Cortex of kidney (tissue), 1 donor: ENCODE results near the gene KCNQ4.

Source experiments
- DNase-seq: peaks from one replicate; lab custom pipeline; 2025; lab: John Stamatoyannopoulos, UW

KCNQ4 gene

DNA sequence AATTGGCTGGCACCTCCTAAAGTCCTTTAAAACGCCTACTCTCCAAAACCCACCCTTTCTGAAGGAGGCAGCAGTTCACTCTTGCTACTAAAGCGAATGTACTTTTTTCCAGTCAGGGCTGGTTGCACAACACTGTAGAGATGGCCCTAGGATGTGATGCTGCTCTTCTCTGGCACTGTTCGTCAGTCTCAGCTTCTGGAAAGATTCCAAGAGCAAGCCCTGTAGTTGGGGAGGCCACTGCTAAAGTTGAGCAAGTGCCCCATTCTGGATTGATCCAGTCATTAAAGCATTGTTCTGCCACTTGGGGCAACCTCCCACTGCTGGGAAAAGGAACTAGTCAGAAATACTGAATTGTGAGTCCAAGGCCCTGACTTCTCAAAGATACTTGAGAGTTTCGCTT lies 28.5 kb upstream of the KCNQ4 start:
- no peak for DNase-seq

DNA sequence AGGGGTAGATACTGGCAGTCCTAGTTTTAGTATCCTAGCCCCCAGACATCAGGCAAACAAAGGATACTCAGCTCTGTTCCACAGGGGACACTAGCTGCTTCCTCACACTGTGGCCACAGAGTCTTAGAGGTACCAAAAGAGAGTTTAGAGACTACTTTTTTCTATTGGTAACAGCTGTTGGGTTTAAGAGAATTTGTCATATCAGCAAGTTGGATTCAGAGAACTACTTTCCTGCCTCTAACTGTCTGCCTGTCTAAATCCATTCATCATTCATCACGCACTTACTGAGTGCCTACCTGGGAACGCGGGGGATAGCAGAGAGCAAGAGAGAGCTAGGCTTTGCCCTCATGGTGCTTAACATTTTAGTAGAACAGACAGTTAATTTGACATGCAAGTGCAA lies 27.1 kb upstream of the KCNQ4 start:
- DNase-seq, result no peak

DNA sequence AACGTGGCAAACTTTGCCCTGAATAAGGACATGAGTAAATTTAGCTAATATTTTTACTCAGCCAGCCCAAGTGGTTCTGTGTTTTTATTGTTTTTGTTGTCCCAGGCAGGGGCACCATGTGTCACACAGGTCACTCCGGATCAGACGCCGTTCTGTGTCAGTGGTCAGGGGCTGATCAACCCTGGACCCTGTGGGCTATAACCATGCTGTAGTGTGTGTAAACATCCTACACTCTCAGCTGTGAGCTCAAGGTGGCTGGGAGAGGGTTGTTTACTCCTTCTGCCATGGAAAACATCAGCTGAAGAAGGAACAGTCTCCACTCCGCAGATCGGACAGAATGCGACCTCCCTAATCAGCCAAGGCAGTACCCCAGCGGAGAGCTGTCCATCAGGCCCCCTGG lies 26.5 kb upstream of the KCNQ4 start:
- no peak for DNase-seq

DNA sequence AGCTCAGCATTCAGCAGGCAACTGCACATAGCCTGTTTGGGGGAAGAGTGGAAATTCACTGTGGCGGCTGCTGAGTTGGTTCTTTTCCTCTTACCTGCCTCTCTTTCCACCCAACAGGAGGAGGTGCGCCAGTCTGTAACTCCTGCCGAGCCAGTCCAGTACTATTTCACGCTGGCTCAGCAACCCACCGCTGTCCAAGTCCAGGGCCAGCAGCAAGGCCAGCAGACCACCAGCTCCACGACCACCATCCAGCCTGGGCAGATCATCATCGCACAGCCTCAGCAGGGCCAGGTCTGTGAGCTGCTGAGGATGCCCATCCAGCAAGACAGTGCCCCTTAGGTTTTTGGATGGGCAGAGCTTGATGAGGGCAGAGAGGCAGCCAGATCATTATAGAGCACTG lies 25.6 kb upstream of the KCNQ4 start:
- no peak for DNase-seq

DNA sequence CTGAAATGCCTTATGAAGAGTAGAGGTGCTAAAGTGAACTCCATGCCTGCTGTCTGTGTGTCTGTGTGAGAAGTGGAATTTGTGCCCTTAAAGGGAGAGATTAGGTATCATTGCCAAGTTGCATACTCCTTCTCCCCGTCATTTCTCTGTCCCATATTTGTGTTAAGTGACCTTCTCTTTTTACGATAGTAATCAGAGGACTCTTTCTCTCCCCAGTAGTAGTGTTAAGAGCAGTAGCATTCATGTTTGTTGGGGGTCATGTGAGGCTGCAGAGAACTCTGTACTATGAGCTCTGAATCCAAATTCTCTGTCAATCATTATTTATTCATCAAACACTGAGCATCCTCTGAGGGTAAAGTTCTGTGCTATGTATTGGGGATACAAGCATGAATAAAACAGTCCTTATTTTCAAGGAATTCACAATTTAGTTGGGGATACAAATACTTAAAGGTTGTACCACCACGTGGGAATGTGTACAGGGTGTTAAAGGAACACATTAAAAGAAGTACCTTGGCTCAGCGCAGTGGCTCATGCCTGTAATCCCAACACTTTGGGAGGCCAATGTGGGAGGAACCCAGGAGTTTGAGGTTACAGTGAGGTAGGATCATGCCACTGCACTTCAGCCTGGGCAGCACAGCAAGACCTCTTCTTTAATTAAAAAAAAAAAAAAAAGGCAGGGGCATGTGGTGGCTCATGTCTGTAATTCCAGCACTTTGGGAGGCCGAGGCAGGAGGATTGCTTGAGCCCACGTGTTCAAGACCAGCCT lies 24.8 kb upstream of the KCNQ4 start:
- no peak for DNase-seq

DNA sequence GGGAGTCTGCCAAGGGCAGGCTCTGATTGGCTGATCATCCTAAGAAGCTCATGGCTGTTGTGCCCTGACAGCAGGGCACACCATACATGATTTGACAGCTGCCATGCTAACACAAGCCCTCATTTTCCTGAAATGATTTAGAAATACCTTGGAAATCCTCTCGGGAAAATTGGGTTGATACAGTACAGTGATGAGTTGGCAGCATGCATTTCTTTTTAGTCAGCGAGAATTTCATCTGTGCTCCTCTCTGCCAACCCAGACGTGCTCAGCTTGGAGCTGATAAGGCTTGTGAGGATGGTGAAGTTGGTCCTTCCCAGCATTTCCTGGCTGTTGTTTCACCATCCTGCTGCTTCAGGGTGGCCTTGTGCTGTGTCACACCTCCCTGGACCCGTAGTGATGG lies 22.6 kb upstream of the KCNQ4 start:
- no peak for DNase-seq

DNA sequence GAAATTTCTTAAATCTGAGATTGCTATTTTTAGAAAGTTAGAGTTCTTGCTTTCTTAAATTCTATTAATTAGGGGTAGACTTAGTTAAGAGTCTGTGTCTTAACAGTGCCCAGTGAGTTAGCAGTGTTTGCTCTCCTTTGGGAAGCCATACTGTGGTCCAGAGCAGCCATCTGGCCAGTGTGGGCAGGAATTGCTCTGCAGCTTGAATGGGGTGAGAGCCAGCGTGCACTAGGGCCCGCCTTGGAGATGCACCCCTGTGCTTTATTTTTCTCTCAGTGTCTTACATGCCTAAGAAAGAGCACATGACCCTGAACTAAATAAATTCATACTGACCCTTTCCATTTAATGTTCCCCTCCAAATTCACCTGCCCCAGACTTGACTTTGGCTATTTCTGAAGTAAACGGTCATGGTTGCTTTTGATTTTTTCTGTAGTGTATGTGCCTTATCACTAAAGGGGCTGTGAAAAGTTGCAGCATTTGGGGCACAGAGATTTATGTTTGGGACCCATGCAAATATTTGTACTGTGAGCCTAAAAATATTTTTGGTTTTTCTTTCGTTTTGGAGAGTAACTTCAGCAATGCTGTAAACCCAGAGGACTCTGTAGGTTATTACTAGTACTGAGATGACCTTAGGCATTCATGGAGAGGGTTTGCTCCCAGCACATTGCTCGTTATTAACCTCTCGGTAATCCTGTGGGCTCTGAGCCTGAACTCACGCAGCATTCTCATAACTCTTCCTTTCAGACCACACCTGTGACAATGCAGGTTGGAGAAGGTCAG lies 21.3 kb upstream of the KCNQ4 start:
- DNase-seq, result no peak

DNA sequence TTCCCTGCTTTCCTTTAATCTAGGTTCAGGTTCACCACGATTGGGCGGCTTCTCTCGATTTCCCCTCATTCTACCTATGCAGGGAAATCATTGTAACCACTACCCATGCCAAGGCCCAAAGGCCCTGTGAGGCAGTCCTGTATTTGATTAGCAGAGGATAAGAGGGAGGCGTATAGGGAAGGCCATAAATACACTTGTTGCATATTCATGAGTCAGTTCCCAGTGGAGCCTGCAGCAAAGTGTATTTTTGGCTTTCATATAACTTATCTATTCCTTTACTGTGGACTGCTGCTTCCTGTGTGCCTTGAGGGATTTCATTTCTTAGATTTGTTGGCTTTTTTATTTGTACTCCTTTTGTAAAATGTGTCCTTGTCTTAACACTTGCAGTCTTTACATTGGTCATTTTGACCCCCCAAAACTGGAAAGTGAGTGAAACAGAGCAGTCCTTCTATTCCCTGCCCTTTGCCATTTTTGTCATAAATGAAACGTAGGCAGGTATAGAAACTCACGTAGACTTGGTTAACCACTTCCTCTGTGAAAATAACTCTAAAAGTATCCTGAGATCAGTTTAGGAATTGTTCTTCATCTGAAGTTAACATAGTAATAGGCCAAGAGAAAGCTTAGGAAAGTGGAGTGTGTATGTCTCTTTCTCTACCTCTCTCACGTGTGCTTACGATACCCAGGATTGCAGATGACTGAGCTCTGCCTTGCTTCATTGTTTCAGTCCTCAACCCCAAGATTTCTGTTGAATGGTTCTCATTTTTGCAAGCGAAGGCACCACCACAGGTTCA lies 19.6 kb upstream of the KCNQ4 start:
- no peak for DNase-seq

DNA sequence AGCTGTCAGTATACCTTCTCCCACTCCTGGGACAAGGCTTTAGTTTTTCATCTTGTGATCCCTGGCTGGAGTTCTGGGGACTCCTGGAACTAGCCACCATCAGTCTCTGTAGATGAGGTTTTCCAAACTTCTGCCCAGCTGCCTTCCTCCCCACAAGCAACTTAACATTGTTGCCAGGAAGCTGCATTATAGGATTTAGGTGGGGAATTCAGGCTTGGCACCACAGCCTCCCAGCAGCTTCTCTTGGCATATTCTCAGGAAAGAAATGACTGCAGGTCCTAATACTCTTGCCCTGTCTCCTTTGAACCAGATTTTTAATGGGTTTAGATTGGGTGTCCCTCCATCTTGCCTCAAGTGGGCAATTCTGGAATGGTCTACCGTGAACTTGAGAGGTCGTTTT lies 18.6 kb upstream of the KCNQ4 start:
- DNase-seq, result no peak

DNA sequence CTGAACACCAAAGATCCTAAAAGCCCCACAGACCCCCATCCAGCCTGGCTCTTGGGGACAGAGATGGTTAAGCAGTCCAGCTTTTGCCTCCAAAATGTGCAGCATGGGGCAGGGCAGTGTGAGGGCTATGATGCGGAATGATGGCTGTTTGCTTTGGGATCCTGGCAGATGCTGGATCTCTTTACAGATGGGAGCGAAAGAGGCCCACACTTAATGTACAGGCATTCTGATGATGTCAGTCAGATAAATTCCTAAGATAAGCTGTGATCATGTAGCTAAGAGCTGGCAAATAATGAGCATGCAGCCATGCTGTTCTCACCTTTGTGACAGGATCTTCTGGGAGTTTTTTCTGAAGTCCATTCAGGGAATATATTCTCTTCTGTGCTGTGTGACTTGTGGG lies 17.6 kb upstream of the KCNQ4 start:
- DNase-seq, result no peak

DNA sequence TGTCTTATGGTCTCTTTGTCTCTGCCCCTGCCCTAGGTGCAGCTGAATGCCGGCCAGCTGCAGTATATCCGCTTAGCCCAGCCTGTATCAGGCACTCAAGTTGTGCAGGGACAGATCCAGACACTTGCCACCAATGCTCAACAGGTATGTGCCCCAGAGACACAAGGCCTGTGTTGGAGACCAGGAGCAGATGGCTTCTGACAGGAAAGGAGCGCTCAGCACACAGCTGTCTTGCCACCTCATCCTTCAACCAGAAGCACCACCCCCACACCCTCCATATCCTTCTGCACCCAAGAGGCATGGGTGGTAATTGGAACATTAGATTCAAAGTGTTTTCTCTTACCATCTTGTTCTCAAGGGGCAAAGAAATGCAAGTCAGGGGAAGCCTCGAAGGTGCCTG lies 17.0 kb upstream of the KCNQ4 start:
- no peak for DNase-seq

DNA sequence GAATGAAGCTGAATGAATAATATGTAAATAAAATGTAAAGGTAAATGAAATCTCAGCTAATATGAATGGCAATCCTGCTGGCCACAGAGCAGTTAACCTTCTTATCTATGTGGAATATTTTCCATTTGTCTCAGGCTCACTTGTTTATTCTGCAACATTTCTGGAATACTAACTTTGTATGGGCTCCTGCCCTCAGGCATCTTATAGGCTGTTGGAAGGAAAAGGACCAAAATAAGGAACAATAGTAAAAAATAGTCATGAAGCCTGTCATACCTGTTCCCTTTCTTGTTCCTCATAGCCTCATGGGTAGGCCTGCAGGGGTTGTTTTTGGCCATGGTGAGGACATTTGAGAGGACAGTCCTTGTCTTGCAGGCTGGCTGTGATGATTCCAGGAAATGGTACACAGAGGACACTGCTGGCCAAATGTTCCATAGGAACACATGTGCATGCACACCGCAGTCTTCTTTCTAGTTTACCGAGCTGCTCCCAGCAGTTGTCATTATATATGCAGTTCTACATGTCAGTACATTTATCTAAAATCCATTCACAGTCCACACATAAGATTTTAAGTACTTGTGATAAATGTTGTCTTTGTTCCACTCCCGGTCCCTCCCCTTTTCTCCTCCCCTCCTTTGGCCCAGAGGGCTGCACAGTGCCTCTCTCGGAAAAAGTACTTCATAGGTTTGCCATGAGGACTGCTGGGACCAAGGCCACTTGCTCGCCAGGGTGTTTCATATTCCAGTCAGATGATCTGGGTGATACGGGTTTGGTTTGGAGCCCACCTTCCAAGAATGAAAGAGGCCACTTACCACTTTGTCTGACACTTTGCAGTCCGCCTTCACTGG lies 15.2 kb upstream of the KCNQ4 start:
- no peak for DNase-seq

DNA sequence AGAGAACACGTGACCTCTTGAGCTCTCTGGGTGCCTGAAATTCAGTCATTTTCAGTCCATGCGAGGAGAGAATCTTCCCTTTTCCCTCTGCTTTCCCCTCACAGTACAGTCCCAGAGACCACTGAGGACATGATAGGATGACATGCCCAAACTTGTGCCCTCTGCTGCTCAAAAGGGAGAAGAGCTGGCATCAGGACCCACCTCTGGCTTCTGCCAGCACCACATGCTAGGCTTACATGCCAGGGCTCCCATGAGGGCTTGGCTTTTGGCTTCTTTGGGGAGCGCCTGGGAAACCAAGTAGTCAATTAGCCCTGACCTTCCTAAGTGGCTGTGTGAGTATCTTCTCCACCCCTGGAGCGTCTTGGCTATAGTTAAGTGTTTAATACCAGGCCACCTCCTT lies 13.8 kb upstream of the KCNQ4 start:
- DNase-seq, result no peak

DNA sequence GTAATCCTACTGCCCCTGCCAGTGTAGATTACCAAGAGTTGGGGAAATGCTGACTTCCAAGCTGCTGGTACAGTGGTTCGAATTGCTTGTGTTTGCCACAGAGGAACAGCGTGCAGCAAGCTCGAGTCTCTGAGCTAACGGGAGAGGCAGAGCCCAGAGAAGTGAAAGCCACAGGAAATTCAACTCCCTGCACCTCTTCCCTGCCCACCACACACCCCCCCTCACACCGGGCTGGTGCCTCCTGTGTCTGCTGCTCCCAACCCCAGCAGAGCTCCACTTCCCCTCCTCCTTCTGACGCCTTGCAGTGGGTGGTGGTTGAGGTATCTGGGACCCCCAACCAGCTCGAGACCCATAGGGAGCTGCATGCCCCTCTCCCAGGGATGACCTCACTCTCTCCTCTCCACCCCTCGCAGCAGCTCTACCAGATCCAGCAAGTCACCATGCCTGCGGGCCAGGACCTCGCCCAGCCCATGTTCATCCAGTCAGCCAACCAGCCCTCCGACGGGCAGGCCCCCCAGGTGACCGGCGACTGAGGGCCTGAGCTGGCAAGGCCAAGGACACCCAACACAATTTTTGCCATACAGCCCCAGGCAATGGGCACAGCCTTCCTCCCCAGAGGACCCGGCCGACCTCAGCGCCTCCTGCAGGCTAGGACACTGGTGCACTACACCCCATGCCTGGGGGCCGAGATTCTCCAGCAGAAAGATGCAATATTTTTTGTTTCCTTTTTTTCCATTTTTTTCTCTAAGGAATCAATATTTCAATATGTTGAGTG lies 13.1 kb upstream of the KCNQ4 start:
- DNase-seq, result no peak

DNA sequence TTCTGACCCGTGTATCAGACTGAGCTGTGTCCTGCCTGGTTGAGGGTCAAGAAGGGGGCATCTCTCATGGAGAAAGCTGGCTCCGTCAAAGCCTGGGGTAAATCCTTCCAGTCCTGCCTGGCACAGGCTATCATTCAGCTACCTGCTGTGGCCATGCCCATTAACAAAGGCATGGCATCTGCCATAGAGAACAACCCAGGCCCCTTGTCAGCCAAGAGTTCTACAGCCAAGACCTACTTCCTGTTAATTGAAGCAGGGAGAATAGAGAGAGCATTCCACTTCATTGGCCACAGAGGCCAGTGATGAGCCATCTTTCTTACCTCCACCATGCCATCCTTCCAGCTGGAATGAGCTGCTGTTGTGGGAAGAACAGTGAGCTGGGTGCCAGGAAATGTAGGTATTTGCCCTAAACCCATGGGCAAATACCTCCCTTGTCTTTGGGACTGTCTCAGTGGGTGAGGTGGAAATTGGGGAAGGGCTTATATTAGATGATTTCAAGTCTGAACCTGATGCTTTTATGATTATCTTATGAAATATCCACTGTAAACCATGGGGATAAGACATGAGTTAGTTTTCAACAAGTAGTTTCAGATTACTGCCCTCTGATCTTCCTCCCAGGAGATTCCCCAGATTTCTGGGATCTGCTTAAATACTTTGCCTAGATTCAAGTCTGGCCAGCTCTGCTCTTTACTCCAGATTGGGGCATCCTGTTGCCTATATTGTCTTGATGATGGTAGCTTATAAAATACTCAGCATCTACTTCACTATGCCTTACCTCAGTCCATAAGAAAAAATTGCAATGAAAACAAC lies 11.2 kb upstream of the KCNQ4 start:
- DNase-seq, result no peak

DNA sequence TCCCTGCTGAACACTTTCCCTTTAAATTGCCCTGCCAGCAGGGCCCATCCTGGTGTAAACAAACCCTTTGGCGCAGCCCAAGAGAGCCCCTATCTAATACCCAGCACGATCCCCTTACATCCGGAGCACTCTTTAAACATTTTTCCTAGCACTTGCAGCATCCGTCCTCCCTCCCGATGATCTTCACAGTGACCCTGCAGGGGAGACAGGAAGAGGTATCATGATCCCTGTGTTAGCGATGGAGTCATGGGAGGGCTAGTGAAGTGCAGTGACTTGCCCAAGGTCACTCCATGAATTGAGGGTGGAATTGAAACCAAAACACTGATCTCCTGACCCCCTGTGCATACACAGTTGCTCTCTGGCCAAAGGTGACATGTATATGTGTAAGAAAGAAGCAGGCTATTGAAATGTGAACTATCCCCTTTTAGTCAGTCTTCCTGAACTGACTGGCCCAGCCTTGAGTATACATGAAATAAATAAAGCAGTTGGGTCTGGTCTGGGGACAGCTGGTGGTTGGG lies 9.8 kb upstream of the KCNQ4 start:
- no peak for DNase-seq

DNA sequence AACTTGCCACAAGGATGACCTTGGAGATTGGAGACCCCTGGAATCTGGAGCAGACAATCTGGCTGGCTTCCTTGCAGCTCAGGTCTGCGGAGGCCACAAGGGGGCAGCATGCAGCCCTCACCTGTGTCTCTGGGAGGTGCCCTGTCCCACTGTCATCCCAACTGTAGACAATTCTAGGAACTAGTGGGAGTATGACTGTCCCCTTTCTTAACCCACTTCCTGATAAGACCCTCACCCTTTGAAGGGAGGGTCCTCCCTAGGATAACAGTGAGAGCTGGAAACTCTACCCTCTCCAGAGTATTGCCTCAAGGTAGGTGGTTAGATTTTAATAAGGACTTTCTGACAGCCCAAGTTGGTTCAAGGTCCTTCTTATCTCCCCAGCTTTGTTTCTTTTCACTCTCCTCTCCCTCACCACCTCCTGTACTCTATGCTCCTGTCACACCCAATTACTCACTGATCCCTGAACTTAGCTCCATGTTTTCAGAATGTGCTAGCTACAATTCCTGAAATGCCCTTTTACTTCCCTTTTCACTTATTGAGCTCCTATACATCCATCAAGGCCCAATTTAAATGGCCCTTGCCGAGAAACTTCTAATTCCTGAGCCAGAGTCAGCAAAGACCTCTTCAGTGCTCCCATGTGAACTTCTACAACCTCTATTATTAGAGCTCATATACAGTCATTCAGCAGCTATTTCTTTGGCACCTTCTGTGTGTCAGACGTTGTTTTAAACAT lies 9.2 kb upstream of the KCNQ4 start:
- DNase-seq, result no peak

DNA sequence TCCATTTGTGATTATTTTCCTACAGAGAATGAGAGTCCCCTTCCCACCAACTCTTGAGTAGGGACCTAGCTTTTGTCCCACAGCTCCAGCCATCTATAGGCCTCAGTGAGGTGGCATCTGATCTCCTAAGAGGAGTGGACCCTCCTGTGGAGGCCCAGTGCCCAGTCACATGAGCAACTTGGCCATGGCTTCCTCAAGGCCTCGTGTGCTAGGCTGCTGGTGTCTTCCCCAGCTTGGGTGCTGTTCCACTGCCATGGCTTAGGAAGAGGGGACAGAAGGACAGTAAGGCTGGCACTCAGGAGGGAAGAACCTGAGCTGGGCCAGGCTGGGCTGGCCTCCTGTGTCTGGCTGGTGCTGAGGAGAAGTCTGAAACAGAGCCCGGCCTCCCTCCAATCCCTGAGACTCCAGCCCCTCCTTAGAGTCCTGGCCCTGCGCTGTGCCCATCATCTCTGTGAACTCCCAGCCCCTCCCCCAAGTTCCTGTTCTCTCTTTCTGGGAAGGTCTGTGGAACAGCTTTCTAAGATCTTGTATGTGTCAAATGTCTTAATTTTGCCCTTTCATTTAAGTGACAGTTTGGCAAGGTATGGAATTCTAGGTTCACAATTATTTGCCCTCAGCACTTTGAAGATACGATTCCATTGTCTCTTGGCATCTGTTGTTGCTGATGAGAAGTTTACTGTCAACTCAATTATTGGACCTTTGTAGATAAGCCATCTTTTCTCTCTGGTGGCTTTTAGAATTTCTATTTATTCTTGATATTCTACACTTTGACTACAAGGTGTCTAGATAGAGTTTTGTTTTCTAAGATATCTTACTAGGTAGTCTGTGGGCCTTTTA lies 7.1 kb upstream of the KCNQ4 start:
- no peak for DNase-seq
